COLO668 (cell line): ENCODE measurements around the gene DOCK11.
"Not testable (repeated sequence)": the region's sequence is repeated elsewhere in the genome, so short reads cannot be mapped to it uniquely, and the experiment has no call there.

Experiments used
- DNase-seq: peaks from one replicate; lab custom pipeline; 2025; ENCODE audit not compliant: unreplicated experiment; lab: John Stamatoyannopoulos, UW

The DOCK11 gene

GRCh38 chrX:118566359-118566758 is 70.7 kb downstream of the DOCK11 start:
- no peak for DNase-seq

GRCh38 chrX:118569676-118570075 is 74.1 kb downstream of the DOCK11 start:
- DNase-seq = no peak

GRCh38 chrX:118570209-118570608 is 74.6 kb downstream of the DOCK11 start:
- DNase-seq = no peak

- no peak for DNase-seq
These were observed 76.2 kb downstream of the DOCK11 start for GRCh38 chrX:118571836-118572235.

GRCh38 chrX:118574666-118575065 is 79.1 kb downstream of the DOCK11 start:
- no peak for DNase-seq

GRCh38 chrX:118577041-118577440 is 81.4 kb downstream of the DOCK11 start:
- DNase-seq = no peak

- DNase-seq = no peak
These were observed 83.8 kb downstream of the DOCK11 start for GRCh38 chrX:118579417-118579816.

- DNase-seq = not testable (repeated sequence)
These were observed 87.3 kb downstream of the DOCK11 start for GRCh38 chrX:118582926-118583325.

- DNase-seq = no peak
These were observed 88.2 kb downstream of the DOCK11 start for GRCh38 chrX:118583781-118584180.

GRCh38 chrX:118585296-118585695 is 89.7 kb downstream of the DOCK11 start:
- DNase-seq = no peak

GRCh38 chrX:118586206-118586605 is 90.6 kb downstream of the DOCK11 start:
- not testable (repeated sequence) for DNase-seq

- no peak for DNase-seq
These were observed 93.1 kb downstream of the DOCK11 start for GRCh38 chrX:118588715-118589114.

GRCh38 chrX:118589227-118589626 is 93.6 kb downstream of the DOCK11 start:
- no peak for DNase-seq

GRCh38 chrX:118593407-118593806 is 97.8 kb downstream of the DOCK11 start:
- DNase-seq = no peak

- DNase-seq = no peak
These were observed 99.2 kb downstream of the DOCK11 start for GRCh38 chrX:118594697-118595420.

- DNase-seq = no peak
These were observed 100.0 kb downstream of the DOCK11 start for GRCh38 chrX:118595501-118596042.

GRCh38 chrX:118596390-118596789 is 100.8 kb downstream of the DOCK11 start:
- DNase-seq = no peak

- DNase-seq = peak; percentile 23
These were observed 108.4 kb downstream of the DOCK11 start for GRCh38 chrX:118603981-118604380.

GRCh38 chrX:118612290-118612689 is 116.7 kb downstream of the DOCK11 start:
- DNase-seq = no peak

- no peak for DNase-seq
These were observed 118.5 kb downstream of the DOCK11 start for GRCh38 chrX:118614150-118614549.

- DNase-seq = no peak
These were observed 119.5 kb downstream of the DOCK11 start for GRCh38 chrX:118615141-118615540.

- DNase-seq = no peak
These were observed 125.6 kb downstream of the DOCK11 start for GRCh38 chrX:118621081-118621759.
